Measurements from ENCODE around the gene AFTPH. TPM values are rescaled to one million over a fixed set of nuclear protein-coding genes. Genes with fewer than 3 reads are reported as not detected.

Gene AFTPH
- total RNA-seq, 2 donors from 2014 or later: 32.0 to 52.9 TPM

GRCh38 chr2:64516651-64517510, 7.2 kb upstream of the AFTPH start:
- Histone ChIP-seq H3K9me3 (no peaks in the 10 kb centered on the region), H3K4me1 (no peaks in the 10 kb centered on the region), H3K4me3 (no peak overlapping the region), H3K27me3 (no peaks in the 10 kb centered on the region), H3K36me3 (replicated peaks in 1 of 2; ENCODE audit: insufficient read depth in 1 of 2, low read depth in 2 of 2) (no peaks in the 10 kb centered on the region), H3K27ac (no peak overlapping the region)
- DNase-seq (no peak), ATAC-seq (no peak)
- intact Hi-C loops (cut with DNase I): loop anchor here (5.0 kb wide), 1 partner anchor 40 kb away; no protein-coding TSS in a partner anchor
- WGBS, 2 donors: 58 to 68% methylated on average over 7 of the region's 7 CpGs
- TF ChIP-seq POLR2A (IDR thresholded peaks at IDR 0.05) (no peak), CTCF (IDR thresholded peaks at IDR 0.05) (no peak)

- TF ChIP-seq POLR2A (IDR thresholded peaks at IDR 0.05): no peak
- no peak for TF ChIP-seq CTCF (IDR thresholded peaks at IDR 0.05)
- DNase-seq (no peak), ATAC-seq (no peak)
- Histone ChIP-seq H3K27ac (no peak overlapping the region), H3K9me3 (no peaks in the 10 kb centered on the region), H3K36me3 (replicated peaks in 1 of 2; ENCODE audit: insufficient read depth in 1 of 2, low read depth in 2 of 2) (no peaks in the 10 kb centered on the region), H3K4me3 (no peak overlapping the region), H3K27me3 (no peaks in the 10 kb centered on the region), H3K4me1 (no peaks in the 10 kb centered on the region)
- intact Hi-C loops (cut with DNase I): loop anchor here (5.0 kb wide), 1 partner anchor 40 kb away; no protein-coding TSS in a partner anchor
Observed at GRCh38 chr2:64517511-64517884, 6.6 kb upstream of the AFTPH start.

- ATAC-seq (peak; percentile 22), DNase-seq (peak; percentile 74 to 84 (median 81))
- peaks cover 13% of the 10 kb centered on the region for H3K4me1 ChIP-seq
- TF ChIP-seq CTCF (IDR thresholded peaks at IDR 0.05): peak; percentile 66 to 95 (median 90)
- no peak for TF ChIP-seq POLR2A (IDR thresholded peaks at IDR 0.05)
- intact Hi-C loops (cut with DNase I): loop anchor here (5.0 kb wide), 1 partner anchor 344 kb away; no protein-coding TSS in a partner anchor
- no peaks in the 10 kb centered on the region for H3K9me3 ChIP-seq
- peak overlapping the region in 3 of 4 donors; percentile 15 to 95 (median 95) for H3K27ac ChIP-seq
- no peak overlapping the region for H3K4me3 ChIP-seq
- no peaks in the 10 kb centered on the region for H3K27me3 ChIP-seq
- WGBS, 2 donors: 0 to 1% methylated on average over 16 of the region's 16 CpGs
- H3K36me3 ChIP-seq (replicated peaks in 1 of 2; ENCODE audit: insufficient read depth in 1 of 2, low read depth in 2 of 2): no peaks in the 10 kb centered on the region
Observed at GRCh38 chr2:64522843-64523428, 1.2 kb upstream of the AFTPH start.

- Histone ChIP-seq H3K9me3 (no peaks in the 10 kb centered on the region), H3K27me3 (no peaks in the 10 kb centered on the region), H3K27ac (peak overlapping the region; percentile 95 to 96 (median 95)), H3K4me3 (peak overlapping the region; percentile 61 to 100), H3K36me3 (replicated peaks in 1 of 2; ENCODE audit: insufficient read depth in 1 of 2, low read depth in 2 of 2) (no peaks in the 10 kb centered on the region), H3K4me1 (peaks cover 20% of the 10 kb centered on the region)
- ATAC-seq: peak; percentile 26
- 0 to 1% methylated on average over 25 to 48 of the region's 48 CpGs for WGBS, 2 donors
- TF ChIP-seq POLR2A (IDR thresholded peaks at IDR 0.05) (no peak), CTCF (IDR thresholded peaks at IDR 0.05) (no peak)
- DNase-seq: peak; percentile 30 to 46 (median 42)
- intact Hi-C loops (cut with DNase I): loop anchor here (5.0 kb wide), 1 partner anchor 343 kb away; no protein-coding TSS in a partner anchor
Observed at GRCh38 chr2:64524604-64525316, 632 bp downstream of the AFTPH start.

All from body of pancreas (tissue), 4 donors.